RWPE2 (cell line): ENCODE data around the gene HPN.

Experiments
- ATAC-seq: fragments of 200-7000 bp; cut with Tn5 transposase; 3 replicates; pipeline ENCODE4 v1.9.1; 2021; ENCODE audit warnings: low read depth
- DNase-seq: peaks from one replicate; pipeline ENCODE4 v3.0.0-alpha.2; 2020; ENCODE audit warnings: low spot score
- H3K27ac ChIP-seq: fragments of 450-650 bp; 2 replicates; pipeline ENCODE4 v1.5.1; 2017; ENCODE audit warnings: mild to moderate bottlenecking; ENCODE audit not compliant: poor library complexity, severe bottlenecking
- H3K27me3 ChIP-seq: fragments of 250-450 bp; sonication (Bioruptor Pico); 2 replicates; pipeline ENCODE4 v1.5.1; 2021; ENCODE audit warnings: mild to moderate bottlenecking, moderate library complexity; ENCODE audit not compliant: insufficient read depth, poor library complexity, severe bottlenecking
- H3K36me3 ChIP-seq: fragments of 250-450 bp; sonication (Bioruptor Pico); 2 replicates; pipeline ENCODE4 v1.5.1; 2020; ENCODE audit warnings: low read depth, mild to moderate bottlenecking, moderate library complexity
- H3K4me1 ChIP-seq: fragments of 250-450 bp; sonication (Bioruptor Pico); 2 replicates; pipeline ENCODE4 v1.5.1; 2021; ENCODE audit warnings: mild to moderate bottlenecking, moderate library complexity; ENCODE audit not compliant: insufficient read depth, poor library complexity, severe bottlenecking
- H3K4me3 ChIP-seq: fragments of 250-450 bp; sonication (Bioruptor Pico); 2 replicates; pipeline ENCODE4 v1.5.1; 2021; ENCODE audit warnings: mild to moderate bottlenecking, moderate library complexity; ENCODE audit not compliant: severe bottlenecking
- H3K9me3 ChIP-seq: fragments of 250-450 bp; sonication (Bioruptor Pico); 2 replicates; pipeline ENCODE4 v1.5.1; 2021; ENCODE audit warnings: mild to moderate bottlenecking, moderate library complexity; ENCODE audit not compliant: severe bottlenecking
- CTCF ChIP-seq: fragments of 450-650 bp; IDR thresholded peaks from one replicate; pipeline ENCODE4 v1.5.1; 2017; ENCODE audit warnings: mild to moderate bottlenecking, moderate library complexity; ENCODE audit not compliant: poor library complexity, severe bottlenecking

Gene HPN

GRCh38 chr19:35104361-35104760, 62.8 kb downstream of the HPN start:
- ATAC-seq (no peak), DNase-seq (no peak)
- H3K36me3 ChIP-seq = no peaks in the 10 kb centered on the region

DNA sequence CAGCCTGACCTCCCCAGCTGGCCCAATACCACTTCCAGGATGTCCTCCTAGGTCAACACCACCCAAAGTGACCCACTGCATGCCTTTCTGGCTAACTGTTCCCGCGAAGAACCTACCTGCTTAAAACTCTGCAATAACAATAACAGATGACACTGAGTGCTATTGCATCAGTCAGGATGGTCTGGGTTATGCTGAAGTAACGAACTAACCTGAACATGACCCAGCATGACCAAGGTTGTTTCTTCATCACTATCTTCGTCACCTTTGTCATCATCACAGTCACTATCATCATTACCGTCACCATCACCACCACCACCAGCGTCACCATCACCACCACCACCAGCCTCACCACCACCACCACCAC, 63.5 kb downstream of the HPN start:
- Histone ChIP-seq H3K27me3 (no peaks in the 10 kb centered on the region), H3K36me3 (no peaks in the 10 kb centered on the region), H3K27ac (no peak overlapping the region), H3K9me3 (no peaks in the 10 kb centered on the region), H3K4me1 (peaks cover 12% of the 10 kb centered on the region), H3K4me3 (no peak overlapping the region)
- no peak for TF ChIP-seq CTCF
- ATAC-seq (no peak), DNase-seq (no peak)

More at GRCh38 chr19:35104361-35104760, 62.8 kb downstream of the HPN start:
- no peak overlapping the region for H3K4me3 ChIP-seq
- no peaks in the 10 kb centered on the region for H3K9me3 ChIP-seq
- H3K27ac ChIP-seq = no peak overlapping the region
- no peak for TF ChIP-seq CTCF
- no peaks in the 10 kb centered on the region for H3K27me3 ChIP-seq
- peaks cover 10% of the 10 kb centered on the region for H3K4me1 ChIP-seq

GRCh38 chr19:35105411-35106290, 64.1 kb downstream of the HPN start:
- no peaks in the 10 kb centered on the region for H3K9me3 ChIP-seq
- TF ChIP-seq CTCF = no peak
- no peak overlapping the region for H3K4me3 ChIP-seq
- peaks cover 12% of the 10 kb centered on the region for H3K4me1 ChIP-seq
- no peak for DNase-seq
- no peaks in the 10 kb centered on the region for H3K27me3 ChIP-seq
- H3K27ac ChIP-seq = no peak overlapping the region
- ATAC-seq = no peak
- H3K36me3 ChIP-seq = no peaks in the 10 kb centered on the region

DNA sequence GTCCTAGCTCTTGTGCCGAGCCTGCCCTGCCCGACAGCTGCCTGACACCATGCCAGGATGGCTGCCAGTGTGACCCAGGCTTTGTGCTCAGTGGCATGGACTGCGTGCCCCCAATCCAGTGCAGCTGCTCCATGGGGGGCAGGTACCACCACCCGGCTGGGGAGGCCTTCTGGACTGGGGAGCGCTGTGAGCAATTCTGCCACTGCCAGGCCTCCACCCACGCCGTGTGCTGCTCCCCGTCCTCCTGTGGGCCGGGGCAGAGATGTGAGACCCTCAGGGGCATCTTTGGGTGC, 64.7 kb downstream of the HPN start:
- no peak for DNase-seq
- no peak for ATAC-seq
- Histone ChIP-seq H3K4me3 (no peak overlapping the region), H3K27me3 (no peaks in the 10 kb centered on the region), H3K4me1 (peaks cover 12% of the 10 kb centered on the region), H3K27ac (no peak overlapping the region), H3K36me3 (no peaks in the 10 kb centered on the region), H3K9me3 (no peaks in the 10 kb centered on the region)
- TF ChIP-seq CTCF = no peak

DNA sequence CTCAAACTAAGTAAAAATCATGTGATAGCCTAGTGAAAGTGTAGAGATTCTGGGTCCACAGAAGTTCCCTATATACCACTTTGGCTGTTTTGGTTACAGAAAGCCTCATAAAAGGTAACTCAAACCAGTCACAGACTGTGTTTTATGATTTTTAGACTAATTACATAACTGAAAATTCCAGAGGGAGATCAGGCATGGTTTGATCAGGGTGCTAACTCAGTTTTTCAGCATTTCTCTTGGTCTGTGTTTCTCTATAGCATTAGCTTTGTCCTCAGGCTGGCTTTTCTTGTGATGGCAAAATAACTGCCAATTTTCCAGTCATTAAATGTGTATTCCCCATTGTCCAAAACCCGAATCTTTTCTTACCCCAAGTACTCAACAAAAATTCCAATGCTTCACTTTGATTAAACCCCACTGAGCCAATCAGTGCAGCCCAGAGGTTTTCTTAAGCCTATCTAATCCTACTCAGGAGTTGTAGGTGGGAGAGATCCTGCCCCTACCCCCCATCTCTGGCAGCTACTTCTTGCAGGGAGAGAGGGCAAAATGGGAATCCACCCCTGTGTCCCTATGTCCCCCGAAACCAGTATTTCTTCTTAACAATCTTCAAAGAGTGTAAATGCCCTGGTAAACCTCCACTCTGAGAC, 65.5 kb downstream of the HPN start:
- Histone ChIP-seq H3K4me1 (peaks cover 12% of the 10 kb centered on the region), H3K27ac (peak overlapping the region; percentile 25), H3K4me3 (no peak overlapping the region), H3K9me3 (no peaks in the 10 kb centered on the region), H3K36me3 (no peaks in the 10 kb centered on the region), H3K27me3 (no peaks in the 10 kb centered on the region)
- TF ChIP-seq CTCF = no peak
- no peak for DNase-seq
- no peak for ATAC-seq
